Measurements from ENCODE around the gene PLEKHA1.

- TF ChIP-seq TARDBP (IDR thresholded peaks at IDR 0.05) (no peak), FOXM1 (IDR thresholded peaks at IDR 0.05; ENCODE audit: borderline replicate concordance) (no peak), ARNT (IDR thresholded peaks at IDR 0.05) (no peak), SP1 (IDR thresholded peaks at IDR 0.05) (no peak), ZNF384 (IDR thresholded peaks at IDR 0.05) (no peak), FOXK2 (IDR thresholded peaks at IDR 0.05) (no peak), LEF1 (IDR thresholded peaks at IDR 0.05; ENCODE audit: borderline replicate concordance) (no peak), NFRKB (IDR thresholded peaks at IDR 0.05) (no peak), FOXA1 (IDR thresholded peaks at IDR 0.05) (no peak), CTBP1 (IDR thresholded peaks at IDR 0.05; ENCODE audit: borderline replicate concordance) (no peak), HDGF (IDR thresholded peaks at IDR 0.05; ENCODE audit: borderline replicate concordance) (no peak), SUZ12 (IDR thresholded peaks at IDR 0.05) (no peak), BHLHE40 (IDR thresholded peaks at IDR 0.05; ENCODE audit: borderline replicate concordance) (no peak)
Observed at GRCh38 chr10:122441961-122442360, 67.5 kb downstream of the PLEKHA1 start.
